Neural cell (in vitro differentiated cells): ENCODE results near the gene LRRC30.

ENCODE experiments used
- CTCF ChIP-seq: fragments of 450-650 bp; IDR thresholded peaks from 2 replicates; pipeline ENCODE4 v1.5.1; 2014; ENCODE audit warnings: antibody characterized with exemption, mild to moderate bottlenecking, moderate library complexity; ENCODE audit not compliant: poor library complexity, severe bottlenecking
- EP300 ChIP-seq: fragments of 450-650 bp; conservative IDR thresholded peaks from 2 replicates; pipeline ENCODE4 v1.6.1; 2014; ENCODE audit warnings: antibody characterized with exemption, mild to moderate bottlenecking, moderate library complexity; ENCODE audit not compliant: poor library complexity, severe bottlenecking
- EZH2 ChIP-seq: fragments of 200-600, 300-800 bp; shearing (Covaris generic), sonication (generic); IDR thresholded peaks from 2 replicates; pipeline ENCODE4 v1.6.1; 2014; ENCODE audit warnings: antibody characterized with exemption, low read length, borderline replicate concordance, mild to moderate bottlenecking; ENCODE audit not compliant: insufficient read depth, poor library complexity, severe bottlenecking
- MXI1 ChIP-seq: fragments of 450-650 bp; conservative IDR thresholded peaks from 2 replicates; pipeline ENCODE4 v1.6.1; 2014; ENCODE audit warnings: antibody characterized with exemption, mild to moderate bottlenecking; ENCODE audit not compliant: poor library complexity, severe bottlenecking
- POLR2AphosphoS5 ChIP-seq: IDR thresholded peaks from 2 replicates; pipeline ENCODE4 v1.6.1; 2012
- RAD21 ChIP-seq: fragments of 450-650 bp; conservative IDR thresholded peaks from 2 replicates; pipeline ENCODE4 v1.6.1; 2014; ENCODE audit warnings: antibody characterized with exemption, mild to moderate bottlenecking, moderate library complexity
- SMC3 ChIP-seq: fragments of 450-650 bp; conservative IDR thresholded peaks from 2 replicates; pipeline ENCODE4 v1.6.1; 2014; ENCODE audit warnings: antibody characterized with exemption, mild to moderate bottlenecking, moderate library complexity; ENCODE audit not compliant: poor library complexity
- TAF1 ChIP-seq: IDR thresholded peaks from 2 replicates; pipeline ENCODE4 v1.6.1; 2012; ENCODE audit warnings: low read depth
- TF ChIP-seq, protein P1 (sequence below): IDR thresholded peaks from 2 replicates; pipeline ENCODE4 v1.6.1; 2012; ENCODE audit warnings: borderline replicate concordance

DNA sequence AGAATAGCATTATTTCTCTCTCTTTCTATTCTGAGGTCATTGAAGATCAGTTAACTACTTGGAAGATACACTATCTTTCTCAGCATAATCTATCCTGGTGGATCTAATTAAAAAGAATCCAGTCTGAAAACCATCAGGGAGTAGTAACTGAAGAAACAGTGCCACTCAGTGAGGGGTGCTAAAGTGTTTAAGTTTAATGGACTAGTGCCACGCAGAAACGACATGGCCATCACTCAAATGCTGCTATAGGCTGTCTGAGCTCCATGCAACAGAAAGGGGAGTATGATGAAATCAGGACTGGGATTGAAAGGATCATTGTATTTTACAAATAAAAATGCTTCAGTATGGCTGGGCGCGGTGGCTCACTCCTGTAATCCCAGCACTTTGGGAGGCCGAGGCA, 23.3 kb downstream of the LRRC30 start:
- TF ChIP-seq EP300 (no peak), EZH2 (no peak), CTCF (no peak), POLR2AphosphoS5 (no peak), SMC3 (no peak), TAF1 (no peak), RAD21 (no peak), MXI1 (no peak)
- TF ChIP-seq, protein P1, sequence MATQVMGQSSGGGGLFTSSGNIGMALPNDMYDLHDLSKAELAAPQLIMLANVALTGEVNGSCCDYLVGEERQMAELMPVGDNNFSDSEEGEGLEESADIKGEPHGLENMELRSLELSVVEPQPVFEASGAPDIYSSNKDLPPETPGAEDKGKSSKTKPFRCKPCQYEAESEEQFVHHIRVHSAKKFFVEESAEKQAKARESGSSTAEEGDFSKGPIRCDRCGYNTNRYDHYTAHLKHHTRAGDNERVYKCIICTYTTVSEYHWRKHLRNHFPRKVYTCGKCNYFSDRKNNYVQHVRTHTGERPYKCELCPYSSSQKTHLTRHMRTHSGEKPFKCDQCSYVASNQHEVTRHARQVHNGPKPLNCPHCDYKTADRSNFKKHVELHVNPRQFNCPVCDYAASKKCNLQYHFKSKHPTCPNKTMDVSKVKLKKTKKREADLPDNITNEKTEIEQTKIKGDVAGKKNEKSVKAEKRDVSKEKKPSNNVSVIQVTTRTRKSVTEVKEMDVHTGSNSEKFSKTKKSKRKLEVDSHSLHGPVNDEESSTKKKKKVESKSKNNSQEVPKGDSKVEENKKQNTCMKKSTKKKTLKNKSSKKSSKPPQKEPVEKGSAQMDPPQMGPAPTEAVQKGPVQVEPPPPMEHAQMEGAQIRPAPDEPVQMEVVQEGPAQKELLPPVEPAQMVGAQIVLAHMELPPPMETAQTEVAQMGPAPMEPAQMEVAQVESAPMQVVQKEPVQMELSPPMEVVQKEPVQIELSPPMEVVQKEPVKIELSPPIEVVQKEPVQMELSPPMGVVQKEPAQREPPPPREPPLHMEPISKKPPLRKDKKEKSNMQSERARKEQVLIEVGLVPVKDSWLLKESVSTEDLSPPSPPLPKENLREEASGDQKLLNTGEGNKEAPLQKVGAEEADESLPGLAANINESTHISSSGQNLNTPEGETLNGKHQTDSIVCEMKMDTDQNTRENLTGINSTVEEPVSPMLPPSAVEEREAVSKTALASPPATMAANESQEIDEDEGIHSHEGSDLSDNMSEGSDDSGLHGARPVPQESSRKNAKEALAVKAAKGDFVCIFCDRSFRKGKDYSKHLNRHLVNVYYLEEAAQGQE = no peak
